Measurements from ENCODE around the gene TPI1.
A peak's percentile ranks its signal among the peaks of the same experiment; 100 is the strongest.

Gene TPI1

DNA sequence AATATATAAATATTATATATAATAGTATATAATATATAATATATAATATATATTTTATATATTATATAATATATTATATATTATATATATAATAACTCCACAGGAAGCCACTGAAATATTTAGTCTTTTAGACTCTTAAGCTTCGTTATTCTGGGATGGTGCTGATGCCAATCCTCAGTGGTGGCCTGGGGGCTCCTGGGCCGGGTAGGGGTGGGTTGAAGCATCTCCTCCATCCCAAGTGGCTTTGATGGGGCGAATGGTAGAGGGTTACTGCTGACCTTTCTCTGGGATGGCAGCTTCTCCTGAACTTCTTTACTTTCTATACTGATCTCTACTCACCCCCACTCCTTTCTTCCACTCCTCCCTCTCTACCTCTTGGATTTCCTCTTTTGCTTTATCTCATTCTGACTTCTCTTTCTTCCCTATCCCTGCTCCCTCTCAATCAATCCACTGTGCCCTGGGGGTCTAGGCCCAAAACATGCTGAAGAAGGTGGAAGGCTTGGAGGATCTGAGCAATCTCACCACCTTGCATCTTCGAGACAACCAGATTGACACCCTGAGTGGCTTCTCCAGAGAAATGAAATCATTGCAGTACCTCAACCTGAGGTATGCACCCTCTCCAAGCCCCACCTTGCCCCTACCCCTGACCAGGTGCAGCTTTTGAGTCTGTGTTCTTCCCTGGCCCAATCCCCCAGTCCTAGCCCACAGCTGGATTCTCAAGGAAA lies 42.3 kb downstream of the TPI1 start:
- H3K27ac ChIP-seq: no peak overlapping the region

DNA sequence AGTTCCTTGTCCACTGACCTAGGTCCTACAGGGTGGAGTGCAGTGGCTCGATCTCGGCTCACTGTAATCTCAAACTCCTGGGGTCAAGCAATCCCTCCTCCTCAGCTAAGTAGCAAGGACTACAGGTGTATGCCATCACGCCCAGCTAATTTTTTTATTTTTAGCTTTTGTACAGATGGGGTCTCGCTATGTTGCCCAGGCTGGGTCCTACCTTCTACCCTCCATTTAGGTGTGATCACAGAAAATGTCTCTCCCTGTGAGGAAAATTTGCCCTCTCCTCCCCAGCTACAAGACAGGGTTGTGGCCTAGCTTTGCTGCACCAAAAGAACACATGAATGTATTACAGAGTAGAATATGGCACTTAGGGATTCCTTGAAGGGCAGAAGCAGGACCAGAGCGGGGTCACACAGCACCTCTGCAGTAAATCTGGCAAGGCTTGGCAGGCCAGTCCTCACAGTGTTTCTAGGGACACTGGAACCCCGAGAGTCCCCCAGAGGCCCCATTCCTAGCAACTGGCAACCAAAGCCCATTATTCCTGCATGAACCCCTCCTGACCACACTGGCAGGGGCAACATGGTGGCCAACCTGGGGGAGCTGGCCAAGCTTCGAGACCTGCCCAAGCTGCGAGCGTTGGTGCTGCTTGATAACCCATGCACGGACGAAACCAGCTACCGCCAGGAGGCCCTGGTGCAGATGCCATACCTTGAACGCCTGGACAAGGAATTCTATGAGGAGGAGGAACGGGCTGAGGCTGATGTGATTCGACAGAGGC lies 45.0 kb downstream of the TPI1 start:
- H3K27ac ChIP-seq: no peak overlapping the region
- H3K4me3 ChIP-seq: no peak overlapping the region

More for the DNA sequence above, 42.3 kb downstream of the TPI1 start:
- no peak overlapping the region for H3K4me3 ChIP-seq

DNA sequence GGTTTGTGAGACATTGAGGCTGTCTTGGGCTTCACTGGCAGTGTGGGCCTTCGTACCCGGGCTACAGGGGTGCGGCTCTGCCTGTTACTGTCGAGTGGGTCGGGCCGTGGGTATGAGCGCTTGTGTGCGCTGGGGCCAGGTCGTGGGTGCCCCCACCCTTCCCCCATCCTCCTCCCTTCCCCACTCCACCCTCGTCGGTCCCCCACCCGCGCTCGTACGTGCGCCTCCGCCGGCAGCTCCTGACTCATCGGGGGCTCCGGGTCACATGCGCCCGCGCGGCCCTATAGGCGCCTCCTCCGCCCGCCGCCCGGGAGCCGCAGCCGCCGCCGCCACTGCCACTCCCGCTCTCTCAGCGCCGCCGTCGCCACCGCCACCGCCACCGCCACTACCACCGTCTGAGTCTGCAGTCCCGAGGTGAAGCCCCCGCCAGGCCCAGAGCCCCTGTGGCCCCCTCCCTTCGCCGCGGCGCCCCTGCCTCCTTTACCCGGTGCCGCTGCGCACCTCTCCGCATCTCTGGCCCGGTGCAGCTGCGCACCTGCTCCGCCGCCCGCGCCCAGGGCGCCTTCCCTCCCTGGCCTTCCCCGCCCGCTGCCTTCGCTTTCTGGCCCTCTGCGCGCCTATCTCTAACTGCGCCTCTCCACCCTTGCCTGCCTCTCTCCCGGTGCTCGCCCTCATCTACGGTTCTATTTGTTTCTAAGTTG lies 47.1 kb downstream of the TPI1 start, which contains the start of gene ENO2:
Gene ENO2 (plus strand): TSS at position 335 of the 701 bp plus-strand sequence. CDS start 1,253 bp downstream, outside the sequence.
- Histone ChIP-seq H3K27ac (peak within 1 kb of the TSS in 19 of 21 experiments; percentile 18 to 91 (median 76)), H3K4me3 (peak within 1 kb of the TSS; percentile 48 to 81 (median 62))

DNA sequence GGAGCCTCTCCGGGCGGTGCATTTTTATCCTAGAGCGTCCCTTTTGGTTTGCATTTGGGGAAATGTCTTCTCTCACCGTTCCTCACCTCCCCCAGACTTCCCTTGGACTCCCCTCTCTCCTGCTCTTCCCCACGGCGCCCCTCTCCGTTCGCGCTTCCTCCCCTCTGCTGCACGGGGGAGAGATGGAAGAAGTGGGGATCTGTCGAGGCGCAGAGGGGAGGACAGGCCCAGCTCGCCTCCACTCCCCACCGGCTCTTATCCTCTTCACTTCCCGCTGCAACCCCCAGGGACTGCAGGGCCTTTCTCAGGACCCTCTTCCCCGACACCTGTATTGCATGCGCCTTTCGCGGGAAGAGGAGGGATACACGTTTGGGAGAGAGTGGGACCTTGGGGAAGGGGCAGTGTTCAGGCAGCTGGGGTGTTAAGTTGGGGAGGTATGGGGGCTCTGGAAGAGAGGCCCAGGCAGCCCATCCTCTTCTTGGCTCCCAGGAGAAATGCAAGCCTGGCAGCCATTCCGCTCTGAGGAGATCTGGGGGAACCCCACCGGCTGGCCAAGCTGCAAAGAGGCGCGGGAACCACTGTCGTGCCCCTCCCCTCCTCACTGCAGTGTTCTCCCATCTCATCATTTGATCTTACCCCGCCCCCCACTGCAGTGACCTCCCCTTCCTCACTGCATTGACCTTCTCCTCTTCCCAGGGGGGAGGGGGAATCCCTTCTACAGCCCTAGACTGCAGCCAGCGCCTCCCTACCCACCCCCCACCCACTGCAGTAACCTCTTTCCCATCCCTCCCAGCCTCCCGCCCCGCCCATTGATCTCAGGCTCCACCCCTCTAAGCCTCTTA lies 47.8 kb downstream of the TPI1 start:
- peak overlapping the region; percentile 48 to 81 (median 62) for H3K4me3 ChIP-seq

DNA sequence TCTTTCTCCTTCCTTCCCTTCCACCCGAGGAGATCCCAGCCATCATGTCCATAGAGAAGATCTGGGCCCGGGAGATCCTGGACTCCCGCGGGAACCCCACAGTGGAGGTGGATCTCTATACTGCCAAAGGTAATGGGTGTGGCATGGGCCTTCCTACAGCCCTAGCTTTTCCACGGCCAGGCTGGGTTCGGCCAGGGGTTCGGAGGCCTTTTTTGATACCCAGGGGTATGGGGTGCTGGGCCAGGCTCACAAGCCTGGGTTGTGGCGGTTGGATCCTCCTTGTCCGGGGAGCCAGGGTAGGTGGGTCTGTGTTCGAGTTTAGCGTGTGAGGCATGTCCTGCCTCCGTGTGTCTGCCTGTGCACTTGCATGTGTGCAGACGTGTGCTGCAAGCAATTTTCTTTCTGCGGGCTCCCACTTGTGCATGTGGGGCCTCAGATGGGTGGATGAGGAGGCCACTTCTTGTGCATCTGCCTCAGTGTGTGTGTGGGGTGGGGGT lies 48.5 kb downstream of the TPI1 start:
- Histone ChIP-seq H3K27ac (no peak overlapping the region), H3K4me3 (peak overlapping the region in 1 of 7 experiments; percentile 64)

More for the DNA sequence above, 47.8 kb downstream of the TPI1 start:
- peak overlapping the region in 18 of 21 experiments; percentile 18 to 91 (median 76) for H3K27ac ChIP-seq

DNA sequence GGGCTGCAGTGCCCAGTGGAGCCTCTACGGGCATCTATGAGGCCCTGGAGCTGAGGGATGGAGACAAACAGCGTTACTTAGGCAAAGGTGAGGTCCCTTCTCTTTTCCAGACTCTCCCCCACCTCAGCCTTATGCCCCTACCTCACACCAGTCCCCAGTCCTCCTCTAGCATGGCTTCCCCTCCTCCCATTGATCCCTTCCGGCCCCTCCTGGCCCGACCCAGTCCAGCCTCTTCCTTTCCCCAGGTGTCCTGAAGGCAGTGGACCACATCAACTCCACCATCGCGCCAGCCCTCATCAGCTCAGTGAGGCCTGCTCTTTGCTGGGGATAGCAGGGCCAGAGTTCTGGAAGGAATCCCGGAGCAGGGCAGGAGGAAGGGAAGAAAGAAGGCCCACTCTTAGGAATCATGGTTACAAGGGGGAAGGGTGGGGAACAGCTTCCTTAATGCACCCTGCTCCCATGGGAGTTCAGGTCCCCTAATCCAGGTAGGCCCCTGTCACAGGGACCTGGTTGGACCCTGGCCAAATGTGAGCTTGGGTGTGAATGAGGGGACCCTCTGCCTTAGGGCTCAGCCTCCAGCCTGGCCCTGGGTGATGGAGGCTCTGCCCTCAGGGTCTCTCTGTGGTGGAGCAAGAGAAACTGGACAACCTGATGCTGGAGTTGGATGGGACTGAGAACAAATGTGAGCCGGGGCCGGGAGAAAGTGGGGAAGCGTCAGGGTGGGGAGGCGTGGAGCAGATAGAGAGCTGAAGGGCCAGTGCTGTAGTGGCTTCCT lies 49.3 kb downstream of the TPI1 start:
- no peak overlapping the region for H3K27ac ChIP-seq
- H3K4me3 ChIP-seq: no peak overlapping the region

DNA sequence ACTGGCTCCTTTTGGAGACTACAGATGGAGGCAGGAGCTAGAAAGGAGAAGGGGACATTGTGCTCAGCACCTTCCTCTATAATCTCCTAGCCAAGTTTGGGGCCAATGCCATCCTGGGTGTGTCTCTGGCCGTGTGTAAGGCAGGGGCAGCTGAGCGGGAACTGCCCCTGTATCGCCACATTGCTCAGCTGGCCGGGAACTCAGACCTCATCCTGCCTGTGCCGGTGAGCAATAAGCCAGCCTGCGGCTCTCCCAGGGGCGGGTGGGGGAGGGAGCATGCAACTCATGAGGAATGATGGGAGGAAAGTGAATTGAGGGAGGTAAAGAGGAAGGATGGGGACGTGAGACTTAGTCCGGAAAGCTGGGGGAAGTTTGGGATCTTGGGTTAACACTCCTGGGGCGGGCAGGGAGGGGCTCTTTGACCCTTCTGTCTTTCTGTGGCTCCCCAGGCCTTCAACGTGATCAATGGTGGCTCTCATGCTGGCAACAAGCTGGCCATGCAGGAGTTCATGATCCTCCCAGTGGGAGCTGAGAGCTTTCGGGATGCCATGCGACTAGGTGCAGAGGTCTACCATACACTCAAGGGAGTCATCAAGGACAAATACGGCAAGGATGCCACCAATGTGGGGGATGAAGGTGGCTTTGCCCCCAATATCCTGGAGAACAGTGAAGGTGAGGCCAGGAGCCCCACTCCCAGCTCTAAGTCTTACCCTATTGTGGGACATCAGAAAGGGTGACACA lies 50.3 kb downstream of the TPI1 start:
- Histone ChIP-seq H3K4me3 (no peak overlapping the region), H3K27ac (no peak overlapping the region)

DNA sequence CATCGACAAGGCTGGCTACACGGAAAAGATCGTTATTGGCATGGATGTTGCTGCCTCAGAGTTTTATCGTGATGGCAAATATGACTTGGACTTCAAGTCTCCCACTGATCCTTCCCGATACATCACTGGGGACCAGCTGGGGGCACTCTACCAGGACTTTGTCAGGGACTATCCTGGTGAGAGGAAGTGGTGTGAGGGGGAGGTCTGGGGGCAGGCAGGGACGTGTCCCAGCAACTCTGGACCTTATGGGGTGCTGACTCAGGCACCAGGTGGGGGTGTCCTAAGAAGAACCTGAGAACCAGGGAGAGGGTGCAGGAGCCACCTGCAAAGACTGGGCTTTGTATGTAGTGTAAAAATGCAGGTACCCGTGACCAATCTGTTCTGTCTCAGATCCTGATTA lies 52.3 kb downstream of the TPI1 start:
- no peak overlapping the region for H3K4me3 ChIP-seq
- no peak overlapping the region for H3K27ac ChIP-seq
